Activated naive CD8-positive, alpha-beta T cell (primary cell): ENCODE results near the gene NRIP2.

Source experiments
- H3K27ac Mint-ChIP-seq: one replicate; pipeline ENCODE4 v1.8.0; 2021; ENCODE audit warnings: mixed read lengths
- H3K27me3 Mint-ChIP-seq: one replicate; pipeline ENCODE4 v1.8.0; 2021; ENCODE audit warnings: mixed read lengths
- H3K36me3 Mint-ChIP-seq: one replicate; pipeline ENCODE4 v1.8.0; 2021; ENCODE audit warnings: mixed read lengths
- H3K4me1 Mint-ChIP-seq: one replicate; pipeline ENCODE4 v1.8.0; 2021; ENCODE audit warnings: low read depth, mixed read lengths
- H3K4me3 Mint-ChIP-seq: one replicate; pipeline ENCODE4 v1.8.0; 2021; ENCODE audit warnings: mild to moderate bottlenecking, mixed read lengths
- H3K9me3 Mint-ChIP-seq: one replicate; pipeline ENCODE4 v1.8.0; 2021; ENCODE audit warnings: low read depth, mixed read lengths

Gene NRIP2

GRCh38 chr12:2829275-2829674, 5.6 kb downstream of the NRIP2 start:
- no peak overlapping the region for H3K4me3 Mint-ChIP-seq
- H3K4me1 Mint-ChIP-seq: peaks cover under 1% of the 10 kb centered on the region
- H3K9me3 Mint-ChIP-seq: no peaks in the 10 kb centered on the region
- H3K27ac Mint-ChIP-seq: no peak overlapping the region
- peaks cover 14% of the 10 kb centered on the region for H3K36me3 Mint-ChIP-seq
- H3K27me3 Mint-ChIP-seq: no peaks in the 10 kb centered on the region

- H3K9me3 Mint-ChIP-seq: no peaks in the 10 kb centered on the region
- H3K27me3 Mint-ChIP-seq: no peaks in the 10 kb centered on the region
- H3K27ac Mint-ChIP-seq: no peak overlapping the region
- no peaks in the 10 kb centered on the region for H3K4me1 Mint-ChIP-seq
- H3K36me3 Mint-ChIP-seq: peaks cover 14% of the 10 kb centered on the region
- H3K4me3 Mint-ChIP-seq: no peak overlapping the region
Observed at GRCh38 chr12:2826721-2827515, 7.9 kb downstream of the NRIP2 start.

GRCh38 chr12:2826036-2826435, 8.8 kb downstream of the NRIP2 start:
- no peaks in the 10 kb centered on the region for H3K27me3 Mint-ChIP-seq
- no peak overlapping the region for H3K4me3 Mint-ChIP-seq
- no peaks in the 10 kb centered on the region for H3K9me3 Mint-ChIP-seq
- H3K27ac Mint-ChIP-seq: no peak overlapping the region
- H3K4me1 Mint-ChIP-seq: no peaks in the 10 kb centered on the region
- H3K36me3 Mint-ChIP-seq: peaks cover 12% of the 10 kb centered on the region

- Mint-ChIP-seq H3K36me3 (peaks cover 9% of the 10 kb centered on the region), H3K9me3 (no peaks in the 10 kb centered on the region), H3K4me3 (no peak overlapping the region)
Observed at GRCh38 chr12:2825132-2825531, 9.7 kb downstream of the NRIP2 start.

DNA sequence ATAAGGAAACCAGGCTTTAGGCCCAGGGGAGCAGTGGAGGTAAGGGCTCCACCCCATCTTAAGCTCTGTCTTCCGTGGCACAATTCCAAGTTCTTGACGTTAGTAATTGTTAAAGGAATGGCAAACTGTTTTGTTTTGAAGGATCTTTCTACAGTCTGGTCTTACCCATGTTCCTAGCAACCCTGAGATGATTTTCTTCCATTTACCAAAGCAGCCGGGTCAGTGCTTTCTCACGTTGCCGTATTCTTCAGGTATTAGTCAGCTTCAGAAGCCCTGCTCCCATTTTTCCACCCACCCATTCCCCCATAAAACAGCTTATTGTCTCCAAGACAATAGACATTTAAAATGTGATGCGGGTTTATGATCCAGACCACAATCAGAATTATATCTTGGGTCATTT, 10.3 kb downstream of the NRIP2 start:
- H3K4me1 Mint-ChIP-seq: no peaks in the 10 kb centered on the region
- no peaks in the 10 kb centered on the region for H3K27me3 Mint-ChIP-seq
- no peaks in the 10 kb centered on the region for H3K9me3 Mint-ChIP-seq
- peaks cover 7% of the 10 kb centered on the region for H3K36me3 Mint-ChIP-seq
- H3K27ac Mint-ChIP-seq: no peak overlapping the region
- H3K4me3 Mint-ChIP-seq: no peak overlapping the region

More at GRCh38 chr12:2825132-2825531, 9.7 kb downstream of the NRIP2 start:
- Mint-ChIP-seq H3K4me1 (no peaks in the 10 kb centered on the region), H3K27ac (no peak overlapping the region), H3K27me3 (no peaks in the 10 kb centered on the region)

DNA sequence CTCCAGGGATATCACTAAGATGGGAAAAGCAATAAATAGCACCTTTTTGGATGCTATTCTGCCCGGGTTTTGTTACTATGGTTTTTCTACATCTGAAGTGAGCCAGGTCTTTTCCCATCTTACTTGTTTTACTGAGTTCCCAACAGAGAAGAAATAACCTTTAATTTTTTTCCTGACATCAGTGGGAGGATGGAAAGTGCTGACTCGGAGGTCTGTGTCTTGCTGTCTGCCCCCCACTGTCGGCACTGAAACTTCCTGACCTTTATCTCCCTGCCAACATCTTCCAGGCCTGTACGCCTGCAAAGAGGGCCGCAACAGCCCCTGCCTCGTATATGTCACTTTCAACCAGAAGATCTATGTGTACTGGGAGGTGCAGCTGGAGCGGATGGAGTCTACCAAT, 11.4 kb downstream of the NRIP2 start:
- no peak overlapping the region for H3K27ac Mint-ChIP-seq
- peaks cover 7% of the 10 kb centered on the region for H3K36me3 Mint-ChIP-seq
- H3K27me3 Mint-ChIP-seq: no peaks in the 10 kb centered on the region
- H3K9me3 Mint-ChIP-seq: no peaks in the 10 kb centered on the region
- no peak overlapping the region for H3K4me3 Mint-ChIP-seq
- no peaks in the 10 kb centered on the region for H3K4me1 Mint-ChIP-seq

DNA sequence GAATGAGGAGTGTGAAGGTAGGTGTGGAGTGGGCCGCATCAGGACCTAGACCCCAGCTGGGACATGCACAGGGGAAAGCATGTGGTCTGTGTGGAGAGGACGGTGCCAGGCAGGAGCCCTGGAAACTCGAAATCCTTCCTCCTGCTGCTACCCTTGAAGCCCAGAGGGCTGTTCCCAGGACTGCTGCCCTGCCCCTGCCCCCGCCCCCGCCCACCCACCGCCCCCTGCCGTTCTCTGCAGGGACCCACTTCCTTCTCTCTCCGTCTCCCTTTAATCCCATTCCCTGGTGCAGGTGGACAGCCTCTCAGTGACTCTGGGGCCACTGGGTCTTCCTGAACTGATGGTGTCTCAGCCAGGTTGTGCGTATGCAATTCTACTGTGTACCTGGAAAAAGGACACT, 14.4 kb downstream of the NRIP2 start:
- no peaks in the 10 kb centered on the region for H3K9me3 Mint-ChIP-seq
- H3K36me3 Mint-ChIP-seq: peaks cover 8% of the 10 kb centered on the region
- H3K4me3 Mint-ChIP-seq: no peak overlapping the region
- peaks cover 9% of the 10 kb centered on the region for H3K4me1 Mint-ChIP-seq
- H3K27me3 Mint-ChIP-seq: no peaks in the 10 kb centered on the region
- no peak overlapping the region for H3K27ac Mint-ChIP-seq

DNA sequence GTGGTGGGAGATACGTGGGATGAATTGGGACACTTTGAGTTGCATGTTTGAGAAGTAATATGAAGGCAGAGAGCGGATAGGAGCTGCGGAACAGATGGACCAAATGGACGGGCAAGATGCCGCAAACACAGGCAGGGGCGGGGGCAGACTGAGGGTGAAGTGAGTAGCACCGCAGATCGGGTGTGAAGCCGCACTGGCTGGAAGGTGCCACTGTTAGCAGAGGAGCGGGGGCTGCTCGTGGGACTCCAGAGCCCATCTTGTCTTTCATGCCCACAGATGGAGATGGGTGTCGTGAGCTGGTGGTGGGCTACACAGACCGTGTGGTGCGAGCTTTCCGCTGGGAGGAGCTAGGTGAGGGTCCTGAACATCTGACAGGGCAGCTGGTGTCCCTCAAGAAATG, 15.0 kb downstream of the NRIP2 start:
- H3K36me3 Mint-ChIP-seq: peaks cover 5% of the 10 kb centered on the region
- H3K9me3 Mint-ChIP-seq: no peaks in the 10 kb centered on the region
- no peak overlapping the region for H3K4me3 Mint-ChIP-seq
- no peak overlapping the region for H3K27ac Mint-ChIP-seq
- no peaks in the 10 kb centered on the region for H3K27me3 Mint-ChIP-seq
- H3K4me1 Mint-ChIP-seq: peaks cover 14% of the 10 kb centered on the region

- H3K4me3 Mint-ChIP-seq: peak overlapping the region; percentile 100
- peak overlapping the region; percentile 99 for H3K27ac Mint-ChIP-seq
- no peaks in the 10 kb centered on the region for H3K9me3 Mint-ChIP-seq
- peaks cover 5% of the 10 kb centered on the region for H3K36me3 Mint-ChIP-seq
- peaks cover 30% of the 10 kb centered on the region for H3K4me1 Mint-ChIP-seq
- H3K27me3 Mint-ChIP-seq: no peaks in the 10 kb centered on the region
Observed at GRCh38 chr12:2813214-2814185, 21.3 kb downstream of the NRIP2 start.

- Mint-ChIP-seq H3K4me3 (peak within 1 kb of the TSS; percentile 100), H3K4me1 (peaks cover 28% of the 10 kb centered on the region), H3K27ac (peak within 1 kb of the TSS; percentile 99), H3K27me3 (no peaks in the 10 kb centered on the region), H3K9me3 (no peaks in the 10 kb centered on the region), H3K36me3 (peaks cover 2% of the 10 kb centered on the region)
Observed at GRCh38 chr12:2812290-2813213, 22.3 kb downstream of the NRIP2 start, which contains the start of gene ITFG2. Gene ITFG2, plus strand, starts transcription at chr12:2812668. Its CDS starts 93 bp downstream, at chr12:2812761.

GRCh38 chr12:2811801-2812200, 23.0 kb downstream of the NRIP2 start:
- peak overlapping the region; percentile 28 for H3K27ac Mint-ChIP-seq
- peaks cover 25% of the 10 kb centered on the region for H3K4me1 Mint-ChIP-seq

DNA sequence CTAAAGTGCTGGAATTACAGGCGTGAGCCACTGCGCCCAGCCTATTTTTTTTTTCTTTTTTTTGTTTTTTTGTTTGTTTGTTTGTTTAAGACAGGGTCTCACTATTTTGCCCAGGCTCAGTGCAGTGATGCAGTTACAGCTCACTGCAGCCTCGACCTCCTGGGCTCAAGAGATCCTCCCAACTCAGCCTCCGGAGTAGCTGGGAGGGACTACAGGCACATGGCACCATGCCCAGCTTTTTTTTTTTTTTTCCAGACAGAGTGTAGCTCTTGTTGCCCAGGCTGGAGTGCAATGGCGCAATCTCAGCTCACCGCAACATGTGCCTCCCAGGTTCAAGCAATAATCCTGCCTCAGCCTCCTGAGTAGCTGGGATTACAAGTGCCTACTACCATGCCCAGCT, 28.1 kb downstream of the NRIP2 start:
- peaks cover 5% of the 10 kb centered on the region for H3K4me1 Mint-ChIP-seq
- no peaks in the 10 kb centered on the region for H3K27me3 Mint-ChIP-seq
- no peaks in the 10 kb centered on the region for H3K36me3 Mint-ChIP-seq
- no peak overlapping the region for H3K27ac Mint-ChIP-seq
- no peaks in the 10 kb centered on the region for H3K9me3 Mint-ChIP-seq
- no peak overlapping the region for H3K4me3 Mint-ChIP-seq

More at GRCh38 chr12:2811801-2812200, 23.0 kb downstream of the NRIP2 start:
- Mint-ChIP-seq H3K4me3 (peak overlapping the region; percentile 100), H3K9me3 (no peaks in the 10 kb centered on the region), H3K36me3 (peaks cover 2% of the 10 kb centered on the region), H3K27me3 (no peaks in the 10 kb centered on the region)

GRCh38 chr12:2805143-2805520, 29.7 kb downstream of the NRIP2 start:
- peak overlapping the region; percentile 61 for H3K27ac Mint-ChIP-seq
- no peak overlapping the region for H3K4me3 Mint-ChIP-seq
- H3K36me3 Mint-ChIP-seq: no peaks in the 10 kb centered on the region
- H3K27me3 Mint-ChIP-seq: no peaks in the 10 kb centered on the region
- H3K4me1 Mint-ChIP-seq: peaks cover 3% of the 10 kb centered on the region
- no peaks in the 10 kb centered on the region for H3K9me3 Mint-ChIP-seq

GRCh38 chr12:2804393-2805142, 30.3 kb downstream of the NRIP2 start:
- H3K27ac Mint-ChIP-seq: peak overlapping the region; percentile 61
- H3K27me3 Mint-ChIP-seq: no peaks in the 10 kb centered on the region
- peaks cover 5% of the 10 kb centered on the region for H3K4me1 Mint-ChIP-seq
- no peak overlapping the region for H3K4me3 Mint-ChIP-seq
- no peaks in the 10 kb centered on the region for H3K9me3 Mint-ChIP-seq
- no peaks in the 10 kb centered on the region for H3K36me3 Mint-ChIP-seq
